GM23248 (cell line): ENCODE data around the gene BAZ2B. TPM values are rescaled to one million over a fixed set of nuclear protein-coding genes. Genes with fewer than 3 reads are reported as not detected.

ENCODE experiments used
- DNase-seq: peaks from one replicate; pipeline ENCODE4 v3.0.0-alpha.2; 2015
- H2AFZ ChIP-seq: fragments of 200-600 bp; sonication (generic); 2 replicates; pipeline ENCODE4 v1.6.1; 2016; ENCODE audit warnings: antibody characterized with exemption
- H3F3A ChIP-seq: fragments of 200-600 bp; sonication (generic); 2 replicates; pipeline ENCODE4 v1.6.1; 2016; ENCODE audit warnings: mild to moderate bottlenecking, antibody characterized with exemption, mixed run types; ENCODE audit not compliant: insufficient read depth
- H3K27ac ChIP-seq: fragments of 200-600 bp; sonication (generic); 2 replicates; pipeline ENCODE4 v1.5.1; 2016; ENCODE audit warnings: mild to moderate bottlenecking
- H3K27me3 ChIP-seq: fragments of 200-600 bp; sonication (generic); replicated peaks from 2 replicates; pipeline ENCODE4 v1.6.1; 2016; ENCODE audit warnings: mild to moderate bottlenecking; ENCODE audit not compliant: insufficient read depth
- H3K36me3 ChIP-seq: fragments of 200-600 bp; sonication (generic); 2 replicates; pipeline ENCODE4 v1.6.1; 2016; ENCODE audit warnings: low read depth, mild to moderate bottlenecking
- H3K4me1 ChIP-seq: fragments of 200-600 bp; sonication (generic); 2 replicates; pipeline ENCODE4 v1.6.1; 2016; ENCODE audit warnings: mild to moderate bottlenecking; ENCODE audit not compliant: insufficient read depth
- H3K4me2 ChIP-seq: fragments of 200-600 bp; sonication (generic); one replicate; pipeline ENCODE4 v1.6.1; 2016; ENCODE audit warnings: mild to moderate bottlenecking; ENCODE audit not compliant: unreplicated experiment
- H3K4me3 ChIP-seq: fragments of 200-600 bp; sonication (generic); 2 replicates; pipeline ENCODE4 v1.5.1; 2016; ENCODE audit warnings: mild to moderate bottlenecking
- H3K79me2 ChIP-seq: fragments of 200-600 bp; sonication (generic); 2 replicates; pipeline ENCODE4 v1.6.1; 2016; ENCODE audit warnings: mild to moderate bottlenecking; ENCODE audit not compliant: insufficient read depth
- H3K9ac ChIP-seq: fragments of 200-600 bp; sonication (generic); 2 replicates; pipeline ENCODE4 v1.6.1; 2016; ENCODE audit warnings: mild to moderate bottlenecking
- H3K9me2 ChIP-seq: fragments of 200-600 bp; sonication (generic); 2 replicates; pipeline ENCODE4 v1.6.1; 2016; ENCODE audit warnings: mixed run types, mild to moderate bottlenecking, moderate library complexity; ENCODE audit not compliant: insufficient read depth
- H3K9me3 ChIP-seq: fragments of 200-600 bp; sonication (generic); one replicate; pipeline ENCODE4 v1.6.1; 2017; ENCODE audit warnings: low read depth
- H4K20me1 ChIP-seq: fragments of 200-600 bp; sonication (generic); 2 replicates; pipeline ENCODE4 v1.6.0; 2016; ENCODE audit not compliant: insufficient read depth
- EZH2 ChIP-seq: fragments of 200-600 bp; sonication (generic); IDR thresholded peaks from 2 replicates; pipeline ENCODE4 v1.6.1; 2018; ENCODE audit warnings: antibody characterized with exemption, mild to moderate bottlenecking; ENCODE audit not compliant: insufficient read depth, poor library complexity, severe bottlenecking
- EZH2phosphoT487 ChIP-seq: fragments of 200-600 bp; sonication (generic); IDR thresholded peaks from 2 replicates; pipeline ENCODE4 v1.6.1; 2018; ENCODE audit warnings: antibody characterized with exemption, moderate library complexity, mild to moderate bottlenecking, low read depth; ENCODE audit not compliant: insufficient read depth
- WGBS, 2 experiments: methylation state at CpG; one replicate each; pipeline ENCODE4 v1.1.6; 2015 to 2017; ENCODE audit warnings: low lambda C conversion rate in 2 of 2, low coverage in 1 of 2; ENCODE audit errors: missing lambda C conversion rate in 2 of 2; 5-methylcytosine and 5-hydroxymethylcytosine counted together
- in situ Hi-C: fragments of 300-500 bp; cut with MboI; formaldehyde crosslinking; loops from 2 replicates; pipeline ENCODE4 v1.15.0; 2020
- polyA plus RNA-seq: library from polyadenylated mRNA; unstranded; fragments of >200 nt; fragmentation: Nextera tagmentation; extraction: Ambion mirVana; gene quantifications from 2 replicates; pipeline ENCODE4 v1.2.1, GENCODE V29; 2016
- total RNA-seq: library from RNA; depleted of rRNA; stranded (reverse); fragments of >200 nt; shearing (Covaris generic); gene quantifications from 2 replicates; pipeline ENCODE4 v1.2.3, GENCODE V29; 2014

The BAZ2B gene
- total and polyA plus RNA-seq, 2 experiments from 2014 or later: 17.0 to 20.5 TPM

DNA sequence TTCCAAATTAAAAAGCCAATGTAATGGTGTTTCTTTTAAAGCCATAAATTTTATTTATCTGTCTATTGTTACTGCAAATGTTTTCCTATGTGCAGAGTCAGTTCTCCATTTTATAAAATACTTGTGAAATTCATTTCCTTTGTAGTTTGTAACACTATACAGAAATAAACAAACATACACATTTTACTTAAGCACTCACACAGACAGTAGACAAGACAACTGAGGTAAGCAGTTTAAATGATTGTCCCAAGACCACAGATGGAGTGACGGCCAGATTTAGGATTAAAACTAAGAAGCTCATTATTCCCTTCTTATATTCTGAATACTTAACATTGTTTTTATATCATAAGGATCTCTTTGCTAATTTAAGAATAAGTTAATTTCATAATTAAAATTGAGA, 100.9 kb downstream of the BAZ2B start:
- Histone ChIP-seq H3K9me2 (no peaks in the 10 kb centered on the region; the same call in 1 of the 2 replicates), H3K4me2 (peak overlapping the region; percentile 91), H3K27me3 (no peaks in the 10 kb centered on the region), H3K9me3 (no peaks in the 10 kb centered on the region), H3K79me2 (peaks cover 32% of the 10 kb centered on the region), H3K27ac (no peak overlapping the region), H4K20me1 (no peaks in the 10 kb centered on the region), H3K4me3 (peak overlapping the region; percentile 72), H3F3A (peaks cover 4% of the 10 kb centered on the region; the same call in 1 of the 2 replicates), H3K36me3 (no peaks in the 10 kb centered on the region), H3K9ac (peak overlapping the region; percentile 80), H2AFZ (peak overlapping the region; percentile 87), H3K4me1 (peaks cover 16% of the 10 kb centered on the region)
- DNase-seq: peak; percentile 9
- WGBS, 2 experiments: 54 to 58% methylated on average over 1 of the region's 1 CpG
- TF ChIP-seq EZH2phosphoT487 (no peak), EZH2 (no peak)
- in situ Hi-C loops: no loop called here

GRCh38 chr2:159513745-159514144, 102.6 kb downstream of the BAZ2B start:
- in situ Hi-C loops: no loop called here

GRCh38 chr2:159508140-159508539, 108.2 kb downstream of the BAZ2B start:
- no peak overlapping the region for H2AFZ ChIP-seq
- in situ Hi-C loops: no loop called here
- H3K79me2 ChIP-seq: peaks cover 25% of the 10 kb centered on the region; the same call in 1 of the 2 replicates
- 92 to 94% methylated on average over 2 of the region's 2 CpGs for WGBS, 2 experiments
- H3K27me3 ChIP-seq: no peaks in the 10 kb centered on the region
- H3K9ac ChIP-seq: no peak overlapping the region
- H3K9me2 ChIP-seq: no peaks in the 10 kb centered on the region; the same call in 1 of the 2 replicates
- H3K4me2 ChIP-seq: no peak overlapping the region
- no peak overlapping the region for H3K4me3 ChIP-seq
- H3K36me3 ChIP-seq: no peaks in the 10 kb centered on the region
- H3K27ac ChIP-seq: no peak overlapping the region
- H4K20me1 ChIP-seq: no peaks in the 10 kb centered on the region
- H3F3A ChIP-seq: peaks cover 6% of the 10 kb centered on the region; the same call in 1 of the 2 replicates
- TF ChIP-seq EZH2 (no peak), EZH2phosphoT487 (no peak)
- DNase-seq: no peak
- peaks cover 7% of the 10 kb centered on the region for H3K4me1 ChIP-seq
- no peaks in the 10 kb centered on the region for H3K9me3 ChIP-seq

More at GRCh38 chr2:159513745-159514144, 102.6 kb downstream of the BAZ2B start:
- no peak overlapping the region for H2AFZ ChIP-seq
- peaks cover 2% of the 10 kb centered on the region; the same call in 1 of the 2 replicates for H3F3A ChIP-seq
- H3K9ac ChIP-seq: no peak overlapping the region
- H3K4me3 ChIP-seq: no peak overlapping the region
- no peak overlapping the region for H3K4me2 ChIP-seq
- 96 to 100% methylated on average over 1 of the region's 1 CpG for WGBS, 2 experiments
- H3K27me3 ChIP-seq: no peaks in the 10 kb centered on the region
- DNase-seq: no peak
- peaks cover 16% of the 10 kb centered on the region for H3K4me1 ChIP-seq
- no peak for TF ChIP-seq EZH2
- TF ChIP-seq EZH2phosphoT487: no peak
- no peaks in the 10 kb centered on the region for H3K9me3 ChIP-seq
- peaks cover 32% of the 10 kb centered on the region for H3K79me2 ChIP-seq
- no peaks in the 10 kb centered on the region for H4K20me1 ChIP-seq
- H3K36me3 ChIP-seq: no peaks in the 10 kb centered on the region
- H3K9me2 ChIP-seq: no peaks in the 10 kb centered on the region; the same call in 1 of the 2 replicates
- no peak overlapping the region for H3K27ac ChIP-seq

DNA sequence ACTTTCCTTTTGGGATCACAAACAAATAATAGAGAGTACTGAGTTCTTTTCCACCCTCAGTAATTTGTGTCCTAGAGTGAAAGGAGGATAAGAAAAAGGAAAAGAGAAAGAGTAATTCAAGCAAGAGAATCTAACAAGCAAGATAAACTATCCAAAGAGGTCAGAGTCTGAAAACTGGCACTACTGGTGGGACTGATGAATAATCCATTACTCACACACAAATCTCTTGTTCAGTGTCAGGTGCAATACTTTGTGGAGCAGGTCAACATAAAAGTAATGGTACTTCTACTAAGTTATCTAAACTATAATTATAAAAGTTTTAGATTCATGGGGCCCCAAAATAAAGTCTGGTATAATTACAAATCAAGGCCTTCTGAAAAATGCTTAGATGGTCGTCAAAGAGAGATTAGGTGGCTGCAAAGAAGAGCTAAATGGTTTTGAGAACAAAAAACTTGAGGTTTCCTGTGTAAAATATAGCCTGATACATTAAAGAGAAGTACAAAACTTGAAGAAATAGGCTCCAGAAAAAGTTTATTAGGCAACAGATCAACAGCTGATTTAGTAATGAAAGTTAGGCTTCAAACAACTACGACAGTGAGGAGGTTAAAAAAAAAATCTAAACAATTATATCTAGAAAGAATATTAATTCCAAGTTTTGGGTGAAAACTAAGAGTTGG, 109.4 kb downstream of the BAZ2B start:
- no peak for TF ChIP-seq EZH2phosphoT487
- no peak for TF ChIP-seq EZH2
- in situ Hi-C loops: no loop called here
- DNase-seq: peak; percentile 46

More for the DNA sequence above, 109.4 kb downstream of the BAZ2B start:
- Histone ChIP-seq H4K20me1 (no peaks in the 10 kb centered on the region), H3K4me2 (no peak overlapping the region), H3K4me1 (peaks cover 7% of the 10 kb centered on the region), H3K9ac (no peak overlapping the region), H2AFZ (no peak overlapping the region), H3K36me3 (no peaks in the 10 kb centered on the region), H3K27me3 (no peaks in the 10 kb centered on the region), H3K79me2 (peaks cover 21% of the 10 kb centered on the region; the same call in 1 of the 2 replicates), H3K4me3 (no peak overlapping the region), H3K9me3 (no peaks in the 10 kb centered on the region), H3F3A (peaks cover 6% of the 10 kb centered on the region; the same call in 1 of the 2 replicates), H3K9me2 (no peaks in the 10 kb centered on the region), H3K27ac (no peak overlapping the region)
- 95 to 99% methylated on average over 2 of the region's 2 CpGs for WGBS, 2 experiments
